ENCODE measurements around the gene HSPA6. TPM values are rescaled to one million over a fixed set of nuclear protein-coding genes. Genes with fewer than 3 reads are reported as not detected.
"Not testable (repeated sequence)": the region's sequence is repeated elsewhere in the genome, so short reads cannot be mapped to it uniquely, and the experiment has no call there.

HSPA6 gene
- total RNA-seq, 4 donors from 2014 or later, result 8.2 to 134 (median 18.8) TPM

DNA sequence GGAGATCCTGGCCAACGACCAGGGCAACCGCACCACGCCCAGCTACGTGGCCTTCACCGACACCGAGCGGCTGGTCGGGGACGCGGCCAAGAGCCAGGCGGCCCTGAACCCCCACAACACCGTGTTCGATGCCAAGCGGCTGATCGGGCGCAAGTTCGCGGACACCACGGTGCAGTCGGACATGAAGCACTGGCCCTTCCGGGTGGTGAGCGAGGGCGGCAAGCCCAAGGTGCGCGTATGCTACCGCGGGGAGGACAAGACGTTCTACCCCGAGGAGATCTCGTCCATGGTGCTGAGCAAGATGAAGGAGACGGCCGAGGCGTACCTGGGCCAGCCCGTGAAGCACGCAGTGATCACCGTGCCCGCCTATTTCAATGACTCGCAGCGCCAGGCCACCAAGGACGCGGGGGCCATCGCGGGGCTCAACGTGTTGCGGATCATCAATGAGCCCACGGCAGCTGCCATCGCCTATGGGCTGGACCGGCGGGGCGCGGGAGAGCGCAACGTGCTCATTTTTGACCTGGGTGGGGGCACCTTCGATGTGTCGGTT, 477 bp downstream of the HSPA6 start:
- not testable (repeated sequence) for ATAC-seq (ENCODE audit: low FRiP score)

DNA sequence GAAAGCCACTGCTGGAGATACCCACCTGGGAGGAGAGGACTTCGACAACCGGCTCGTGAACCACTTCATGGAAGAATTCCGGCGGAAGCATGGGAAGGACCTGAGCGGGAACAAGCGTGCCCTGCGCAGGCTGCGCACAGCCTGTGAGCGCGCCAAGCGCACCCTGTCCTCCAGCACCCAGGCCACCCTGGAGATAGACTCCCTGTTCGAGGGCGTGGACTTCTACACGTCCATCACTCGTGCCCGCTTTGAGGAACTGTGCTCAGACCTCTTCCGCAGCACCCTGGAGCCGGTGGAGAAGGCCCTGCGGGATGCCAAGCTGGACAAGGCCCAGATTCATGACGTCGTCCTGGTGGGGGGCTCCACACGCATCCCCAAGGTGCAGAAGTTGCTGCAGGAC, 981 bp downstream of the HSPA6 start:
- not testable (repeated sequence) for ATAC-seq (ENCODE audit: low FRiP score); DNase-seq (ENCODE audit: low spot score)

More for the DNA sequence above, 477 bp downstream of the HSPA6 start:
- not testable (repeated sequence) for DNase-seq (ENCODE audit: low spot score)

DNA sequence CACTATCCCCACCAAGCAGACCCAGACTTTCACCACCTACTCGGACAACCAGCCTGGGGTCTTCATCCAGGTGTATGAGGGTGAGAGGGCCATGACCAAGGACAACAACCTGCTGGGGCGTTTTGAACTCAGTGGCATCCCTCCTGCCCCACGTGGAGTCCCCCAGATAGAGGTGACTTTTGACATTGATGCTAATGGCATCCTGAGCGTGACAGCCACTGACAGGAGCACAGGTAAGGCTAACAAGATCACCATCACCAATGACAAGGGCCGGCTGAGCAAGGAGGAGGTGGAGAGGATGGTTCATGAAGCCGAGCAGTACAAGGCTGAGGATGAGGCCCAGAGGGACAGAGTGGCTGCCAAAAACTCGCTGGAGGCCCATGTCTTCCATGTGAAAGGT, 1.6 kb downstream of the HSPA6 start:
- DNase-seq (ENCODE audit: low spot score); ATAC-seq (ENCODE audit: low FRiP score): not testable (repeated sequence)

DNA sequence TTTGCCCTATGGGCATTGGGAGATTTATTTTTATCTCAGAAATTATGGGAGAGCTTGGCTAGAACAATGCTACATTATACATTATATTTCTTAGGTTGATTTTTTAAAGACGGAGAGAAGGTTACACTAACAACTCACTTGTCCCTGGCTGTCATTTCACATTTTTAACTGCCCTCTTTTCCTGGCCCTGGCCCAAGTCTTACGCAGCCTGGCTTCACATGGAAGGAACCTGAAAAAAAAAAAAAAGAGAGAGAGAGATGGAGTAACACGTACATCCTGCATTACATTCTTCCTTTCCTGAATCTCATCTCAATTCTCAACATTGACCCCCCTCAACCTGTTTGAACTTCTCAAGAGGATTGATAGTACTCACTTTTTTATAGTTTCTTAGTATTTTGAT, 4.2 kb downstream of the HSPA6 start:
- not testable (repeated sequence) for ATAC-seq (ENCODE audit: low FRiP score); DNase-seq (ENCODE audit: low spot score)

DNA sequence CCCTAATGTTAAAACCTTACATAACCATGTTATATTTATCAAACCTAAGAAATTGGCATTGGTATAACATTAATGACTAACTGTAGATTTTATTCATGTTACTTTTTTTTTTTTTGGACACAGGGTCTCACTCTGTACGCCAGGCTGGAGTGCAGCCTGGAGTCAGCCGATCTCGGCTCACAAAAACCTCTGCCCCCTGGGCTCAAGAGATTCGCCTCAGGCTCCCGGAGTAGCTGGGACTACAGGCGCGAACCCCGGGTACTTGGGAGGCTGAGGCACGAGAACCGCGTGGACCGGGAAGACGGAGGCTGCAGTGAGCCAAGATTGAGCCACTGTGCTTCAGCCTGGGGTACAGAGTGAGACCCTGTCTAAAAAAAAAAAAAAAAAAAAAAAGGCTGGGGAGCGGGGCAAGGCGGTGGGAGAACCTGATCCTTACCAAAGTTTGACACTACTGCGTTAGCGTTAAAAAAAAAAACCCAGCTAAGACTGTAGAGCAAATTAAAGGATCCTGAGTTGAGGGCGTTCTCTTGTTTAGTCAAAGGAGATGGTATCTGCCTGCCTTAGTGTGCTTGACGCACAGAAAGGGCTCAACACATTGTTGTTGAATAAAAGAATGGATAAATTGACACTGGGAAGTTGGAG, 5.2 kb downstream of the HSPA6 start:
- DNase-seq (ENCODE audit: low spot score); ATAC-seq (ENCODE audit: low FRiP score): not testable (repeated sequence)

DNA sequence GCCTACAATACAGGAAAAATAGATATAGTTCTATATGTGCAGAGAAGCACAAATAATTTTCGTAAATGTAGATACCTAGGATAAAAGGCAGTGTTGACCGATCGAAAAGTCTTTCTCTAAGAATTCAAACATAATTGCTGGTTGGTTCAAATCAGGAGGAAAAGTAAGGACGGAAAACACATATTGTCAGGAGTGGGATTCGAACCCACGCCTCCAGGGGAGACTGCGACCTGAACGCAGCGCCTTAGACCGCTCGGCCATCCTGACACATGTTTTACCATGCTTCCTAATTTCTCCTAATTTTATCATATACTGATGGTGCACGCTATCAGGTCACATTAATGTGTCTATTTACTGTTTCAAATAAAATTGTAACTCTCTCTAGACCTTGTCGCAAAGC, 5.8 kb downstream of the HSPA6 start:
- not testable (repeated sequence) for DNase-seq (ENCODE audit: low spot score)

DNA sequence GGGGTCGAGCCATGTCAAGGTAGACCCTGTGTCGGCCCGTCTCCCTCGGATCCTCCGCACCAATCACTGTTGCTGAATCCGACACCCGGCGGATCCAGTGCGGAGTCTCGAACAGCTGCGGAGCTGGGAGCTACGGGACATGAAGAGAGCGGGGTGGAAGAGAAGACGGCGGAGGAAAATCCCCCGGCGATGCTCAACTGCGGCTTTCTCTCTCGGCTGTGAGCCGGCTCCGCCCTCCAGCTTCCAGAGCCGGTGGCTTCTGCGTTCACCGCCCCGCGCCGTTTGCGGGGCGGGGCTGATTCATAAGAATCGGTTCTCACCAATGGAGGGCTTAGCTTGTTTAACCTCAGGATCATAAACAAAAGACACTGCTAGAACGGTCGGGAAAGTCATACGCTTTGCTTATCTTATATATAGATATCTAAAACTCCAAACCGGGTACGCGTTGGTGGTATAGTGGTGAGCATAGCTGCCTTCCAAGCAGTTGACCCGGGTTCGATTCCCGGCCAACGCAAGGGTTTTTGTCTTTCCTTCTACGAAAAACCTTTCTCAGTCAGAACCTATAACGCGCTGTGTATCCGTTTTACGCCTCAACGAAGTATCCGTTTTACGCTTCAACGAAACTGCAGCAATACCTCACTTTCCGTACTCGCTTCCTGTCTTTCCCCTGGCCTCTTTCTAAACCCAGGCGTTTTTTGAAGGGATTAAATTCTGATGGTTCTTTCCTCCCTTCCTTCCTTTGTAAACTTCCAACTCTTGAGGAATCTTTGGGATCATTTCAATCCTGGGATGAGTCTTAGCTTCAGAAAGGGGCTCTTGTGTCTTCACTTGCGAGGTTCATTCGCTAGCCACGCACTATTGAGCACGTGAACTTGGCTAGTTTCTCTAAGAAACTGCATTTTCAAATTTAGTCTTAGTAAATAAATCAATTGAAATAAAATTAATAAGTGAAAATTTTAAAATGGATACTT, 6.6 kb downstream of the HSPA6 start:
- DNase-seq (ENCODE audit: low spot score) (peak; percentile 61), ATAC-seq (ENCODE audit: low FRiP score) (peak; percentile 90)

More for the DNA sequence above, 5.8 kb downstream of the HSPA6 start:
- ATAC-seq (ENCODE audit: low FRiP score), result peak; percentile 69

DNA sequence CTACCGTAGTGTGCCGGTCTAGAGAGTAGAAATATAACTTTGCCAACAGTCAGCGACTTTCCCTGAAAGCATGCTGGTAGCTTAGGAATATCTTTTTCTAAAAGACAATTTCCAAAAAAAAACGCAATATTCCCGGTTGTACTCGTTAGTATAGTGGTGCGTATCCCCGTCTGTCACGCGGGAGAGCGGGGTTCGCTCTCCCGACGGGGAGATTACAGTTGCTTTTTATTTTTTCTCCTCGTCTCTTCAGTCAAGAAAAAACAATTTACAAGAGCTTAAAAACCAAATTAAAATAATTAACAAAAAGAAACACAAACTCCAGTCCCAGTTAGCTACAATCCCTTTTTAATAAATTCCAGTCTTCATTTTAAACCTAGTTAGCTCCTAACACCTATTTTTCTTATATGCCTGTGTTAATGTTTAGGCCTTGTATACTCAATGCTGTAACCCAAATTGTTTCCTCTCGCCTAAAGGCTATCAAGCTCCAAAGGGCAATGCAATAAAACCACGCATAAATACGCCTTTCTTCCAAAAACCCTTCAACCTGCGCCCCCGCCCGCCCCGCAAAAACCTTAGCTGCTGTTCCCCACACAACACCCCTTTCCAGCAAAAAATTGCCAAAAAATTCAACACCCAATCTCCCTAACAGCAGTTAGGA, 7.8 kb downstream of the HSPA6 start:
- no peak for ATAC-seq (ENCODE audit: low FRiP score)
- no peak for DNase-seq (ENCODE audit: low spot score)
- TF ChIP-seq, protein P1, sequence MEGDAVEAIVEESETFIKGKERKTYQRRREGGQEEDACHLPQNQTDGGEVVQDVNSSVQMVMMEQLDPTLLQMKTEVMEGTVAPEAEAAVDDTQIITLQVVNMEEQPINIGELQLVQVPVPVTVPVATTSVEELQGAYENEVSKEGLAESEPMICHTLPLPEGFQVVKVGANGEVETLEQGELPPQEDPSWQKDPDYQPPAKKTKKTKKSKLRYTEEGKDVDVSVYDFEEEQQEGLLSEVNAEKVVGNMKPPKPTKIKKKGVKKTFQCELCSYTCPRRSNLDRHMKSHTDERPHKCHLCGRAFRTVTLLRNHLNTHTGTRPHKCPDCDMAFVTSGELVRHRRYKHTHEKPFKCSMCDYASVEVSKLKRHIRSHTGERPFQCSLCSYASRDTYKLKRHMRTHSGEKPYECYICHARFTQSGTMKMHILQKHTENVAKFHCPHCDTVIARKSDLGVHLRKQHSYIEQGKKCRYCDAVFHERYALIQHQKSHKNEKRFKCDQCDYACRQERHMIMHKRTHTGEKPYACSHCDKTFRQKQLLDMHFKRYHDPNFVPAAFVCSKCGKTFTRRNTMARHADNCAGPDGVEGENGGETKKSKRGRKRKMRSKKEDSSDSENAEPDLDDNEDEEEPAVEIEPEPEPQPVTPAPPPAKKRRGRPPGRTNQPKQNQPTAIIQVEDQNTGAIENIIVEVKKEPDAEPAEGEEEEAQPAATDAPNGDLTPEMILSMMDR (IDR thresholded peaks at IDR 0.05), result no peak

DNA sequence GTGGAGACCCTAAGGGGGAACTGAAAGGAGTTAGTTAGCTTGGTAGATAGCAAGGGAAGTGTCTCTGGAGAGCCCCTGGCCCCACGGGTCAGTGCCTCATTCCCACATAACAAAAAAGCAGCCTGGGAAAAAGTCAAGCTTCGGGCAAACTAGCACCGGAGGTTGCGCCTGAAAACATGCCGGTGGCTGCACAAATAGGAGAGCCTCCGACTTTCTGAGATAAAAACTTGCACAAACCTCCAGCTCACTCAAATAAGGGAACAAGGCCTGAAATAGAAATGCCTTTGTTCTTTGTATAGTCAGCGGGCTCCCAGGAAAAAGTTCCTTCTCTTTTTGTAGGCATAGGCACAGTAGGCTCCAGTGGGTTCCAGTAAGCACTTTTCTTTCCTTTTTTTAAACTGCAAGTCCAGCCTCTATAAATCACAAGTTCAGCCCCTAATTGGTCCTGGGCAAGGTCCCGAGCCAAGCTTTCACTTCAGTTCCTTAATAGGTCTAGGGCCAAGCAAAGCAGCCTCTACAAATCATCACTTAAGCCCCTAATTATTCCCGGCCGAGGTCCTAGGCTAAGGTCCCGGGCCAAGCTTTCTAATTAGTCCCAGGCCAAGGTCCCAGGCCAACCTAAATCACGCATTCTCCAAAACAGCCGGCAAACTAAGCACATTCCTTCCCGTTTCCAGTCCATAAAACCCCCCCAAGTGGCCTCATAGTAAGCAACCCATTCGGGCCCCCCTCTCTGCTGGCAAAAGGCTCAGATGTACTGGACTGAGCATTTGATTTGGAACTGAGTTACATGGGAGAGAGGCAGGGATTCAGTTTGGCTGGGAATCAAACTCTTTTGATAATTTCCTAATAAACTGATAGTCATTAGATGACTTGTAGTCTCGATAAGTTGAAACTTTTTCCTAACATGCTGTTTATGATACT, 8.6 kb downstream of the HSPA6 start:
- not testable (repeated sequence) for DNase-seq (ENCODE audit: low spot score); ATAC-seq (ENCODE audit: low FRiP score)

DNA sequence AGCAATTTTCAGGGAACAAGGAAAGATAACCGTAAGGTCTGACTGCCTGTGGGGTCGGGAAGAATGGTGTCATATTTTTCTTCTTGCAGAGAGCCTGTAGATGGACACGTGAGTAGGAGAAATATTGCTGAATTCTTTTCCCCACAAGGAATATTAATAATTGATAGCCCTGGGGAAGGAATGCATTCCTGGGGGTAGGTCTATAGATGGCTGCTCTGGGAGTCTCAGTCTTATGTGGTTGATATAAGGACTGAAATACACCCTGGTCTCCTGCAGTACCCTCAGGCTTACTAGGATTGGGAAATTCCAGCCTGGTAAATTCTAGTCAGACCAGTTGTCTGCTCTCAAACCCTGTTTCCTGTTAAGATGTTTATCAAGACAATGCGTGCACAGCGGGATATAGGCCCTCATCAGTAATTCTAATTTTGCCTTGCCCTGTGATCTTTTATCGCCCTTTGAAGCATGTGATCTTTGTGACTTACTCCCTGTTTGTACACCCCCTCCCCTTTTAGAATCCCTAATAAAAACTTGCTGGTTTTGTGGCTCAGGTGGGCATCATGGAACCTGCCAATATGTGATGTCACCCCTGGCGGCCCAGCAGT, 12.8 kb downstream of the HSPA6 start:
- DNase-seq (ENCODE audit: low spot score); ATAC-seq (ENCODE audit: low FRiP score): not testable (repeated sequence)

DNA sequence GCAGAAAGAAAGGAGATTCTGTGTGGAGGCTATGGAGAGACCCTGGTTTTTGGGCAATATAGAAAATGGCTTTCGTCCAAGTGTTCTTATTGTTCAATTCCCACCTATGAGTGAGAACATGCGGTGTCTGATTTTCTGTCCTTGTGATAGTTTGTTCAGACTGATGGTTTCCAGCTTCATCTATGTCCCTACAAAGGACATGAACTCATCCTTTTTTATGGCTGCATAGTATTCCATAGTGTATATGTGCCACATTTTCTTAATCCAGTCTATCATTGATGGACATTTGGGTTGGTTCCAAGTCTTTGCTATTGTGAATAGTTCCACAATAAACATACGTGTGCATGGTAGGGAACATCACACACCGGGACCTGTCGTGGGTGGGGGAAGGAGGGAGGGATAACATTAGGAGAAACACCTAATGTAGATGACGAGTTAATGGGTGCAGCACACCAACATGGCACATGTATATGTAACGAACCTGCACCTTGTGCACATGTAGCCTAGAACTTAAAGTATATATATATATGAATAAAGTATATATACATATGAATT, 14.7 kb downstream of the HSPA6 start:
- DNase-seq (ENCODE audit: low spot score); ATAC-seq (ENCODE audit: low FRiP score): not testable (repeated sequence)

DNA sequence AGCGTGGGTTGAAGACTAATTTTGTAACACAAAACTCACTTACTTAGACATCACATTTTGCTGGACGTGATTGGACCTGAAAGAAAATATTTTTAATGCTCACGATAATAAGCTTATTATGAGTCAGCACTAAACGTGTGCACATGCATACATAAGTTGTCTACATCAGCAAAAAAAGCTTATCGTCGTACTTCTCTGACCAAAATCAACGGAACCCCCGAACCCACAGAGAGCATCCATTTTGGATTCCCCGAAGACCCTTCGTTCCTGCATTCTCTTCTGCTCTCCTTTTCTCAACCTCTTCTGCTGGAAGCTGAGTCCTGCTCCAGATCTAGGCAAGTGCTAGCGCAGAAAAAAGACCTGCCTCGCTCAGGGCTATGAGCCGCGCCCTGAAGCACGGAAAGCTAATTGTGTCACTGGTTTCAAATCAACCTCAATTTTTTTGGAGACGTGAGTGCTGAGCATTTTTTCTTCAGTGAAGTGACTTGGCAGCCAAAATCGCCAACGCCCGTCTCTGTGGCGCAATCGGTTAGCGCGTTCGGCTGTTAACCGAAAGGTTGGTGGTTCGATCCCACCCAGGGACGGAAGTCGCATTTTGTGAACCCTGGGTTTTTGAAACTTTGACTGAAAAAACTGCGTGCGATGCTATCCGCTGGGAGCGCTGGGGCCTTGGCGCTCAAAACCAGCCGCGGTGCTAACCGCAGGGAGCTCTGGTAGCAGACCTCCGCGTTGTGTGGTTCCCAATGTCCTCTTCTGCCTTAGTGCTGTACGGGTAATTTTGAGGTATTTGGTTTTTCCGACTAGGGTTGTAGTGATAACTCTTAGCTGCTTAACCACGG, 15.6 kb downstream of the HSPA6 start:
- peak; percentile 78 for ATAC-seq (ENCODE audit: low FRiP score)

DNA sequence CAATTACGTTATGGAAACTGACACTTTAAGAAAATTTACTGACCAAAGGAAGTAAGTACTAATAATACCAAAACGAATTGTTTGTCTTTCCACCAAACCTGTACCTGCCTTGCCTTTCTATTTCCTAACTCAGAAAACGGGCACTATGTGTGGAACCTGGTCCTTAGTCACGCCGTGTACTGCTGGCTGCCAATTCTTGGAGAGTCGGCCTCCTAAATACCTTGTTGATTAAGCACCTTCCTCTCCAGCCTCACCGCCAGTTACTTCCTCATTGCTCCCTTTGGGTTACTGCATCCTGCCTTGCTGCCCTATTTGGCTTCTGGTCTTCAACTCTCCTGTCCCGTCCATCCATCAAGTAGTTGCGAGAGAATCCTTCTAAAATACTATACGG, 16.2 kb downstream of the HSPA6 start:
- ATAC-seq (ENCODE audit: low FRiP score); DNase-seq (ENCODE audit: low spot score): not testable (repeated sequence)

More for the DNA sequence above, 15.6 kb downstream of the HSPA6 start:
- peak; percentile 57 for DNase-seq (ENCODE audit: low spot score)

DNA sequence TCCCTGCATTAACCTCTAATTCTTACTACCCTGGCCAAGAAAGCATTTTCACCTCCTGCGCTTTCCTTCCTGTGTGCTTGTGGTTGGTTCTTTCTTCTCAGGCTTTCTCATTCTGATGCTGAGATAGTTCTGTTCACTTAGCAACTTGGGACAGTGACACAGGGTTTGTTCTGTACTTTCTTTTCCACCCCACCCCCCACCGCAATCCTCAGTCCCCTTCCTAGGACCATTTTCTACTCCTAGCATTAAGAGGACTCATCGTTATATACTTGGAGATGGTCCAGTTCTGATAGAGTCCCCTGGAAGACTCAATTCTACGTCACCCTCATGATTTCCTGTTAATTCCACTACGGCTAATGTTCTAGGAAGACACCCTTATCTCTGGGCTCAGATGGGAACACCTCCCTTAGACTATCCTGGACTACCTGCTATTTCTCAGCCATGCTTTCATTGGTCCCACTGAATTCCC, 17.8 kb downstream of the HSPA6 start:
- not testable (repeated sequence) for DNase-seq (ENCODE audit: low spot score); ATAC-seq (ENCODE audit: low FRiP score)

DNA sequence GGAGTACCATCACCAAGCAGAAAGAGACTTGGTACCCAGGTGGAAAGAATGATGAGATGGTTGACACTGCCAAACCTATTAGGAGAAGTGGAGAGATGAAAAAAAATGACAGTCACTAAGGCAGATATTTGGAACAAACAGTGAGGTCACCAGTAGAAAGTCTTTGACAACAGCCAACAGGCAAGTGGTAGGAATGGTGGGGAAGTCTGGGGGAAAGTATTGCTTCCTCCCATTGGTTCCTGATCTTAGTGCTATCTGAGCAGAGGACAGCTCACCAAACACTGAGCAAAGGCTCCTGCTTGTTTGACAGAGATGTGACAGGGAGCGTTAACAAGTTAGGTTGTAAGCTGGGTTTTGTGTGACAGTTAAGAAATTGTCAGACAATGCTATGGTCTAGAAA, 18.8 kb downstream of the HSPA6 start:
- DNase-seq (ENCODE audit: low spot score); ATAC-seq (ENCODE audit: low FRiP score): not testable (repeated sequence)

All from omental fat pad (tissue), 4 donors.